Mammary epithelial cell (primary cell): ENCODE data around the gene LGALSL.

ENCODE experiments used
- CTCF ChIP-seq, 2 donors: IDR thresholded peaks in 1 of 2; conservative IDR thresholded peaks in 1 of 2; 2 replicates each; pipeline ENCODE4 v1.5.1; 2011 to 2012; ENCODE audit warnings: inconsistent platforms in 2 of 2, low read length in 2 of 2, mild to moderate bottlenecking in 2 of 2, control low read depth in 1 of 2, low read depth in 1 of 2; ENCODE audit not compliant: insufficient read depth in 1 of 2; ENCODE audit errors: extremely low read depth in 1 of 2
- EZH2 ChIP-seq: IDR thresholded peaks from 2 replicates; pipeline ENCODE4 v1.6.1; 2012; ENCODE audit warnings: low read length, inconsistent platforms, borderline replicate concordance

GRCh38 chr2:64485961-64486360, 32.0 kb downstream of the LGALSL start:
- TF ChIP-seq CTCF (conservative IDR thresholded peaks at IDR 0.05 in 1 of 2, IDR thresholded peaks at IDR 0.05 in 1 of 2; ENCODE audit: extremely low read depth in 1 of 2, insufficient read depth in 1 of 2, low read depth in 1 of 2, low read length in 2 of 2): no peak
- TF ChIP-seq EZH2: no peak
